ENCODE data around the gene ABL2.

GRCh38 chr1:179145521-179145920 is 84.0 kb downstream of the ABL2 start:
- TF ChIP-seq POLR2A (IDR thresholded peaks at IDR 0.05; ENCODE audit: low read depth, low read length) (no peak), TAF1 (IDR thresholded peaks at IDR 0.05; ENCODE audit: borderline replicate concordance, low read depth, low read length) (no peak), POLR2AphosphoS5 (IDR thresholded peaks at IDR 0.05; ENCODE audit: low read depth, low read length) (no peak)
